IMR-90 (cell line): ENCODE measurements around the gene NEK2. TPM values are rescaled to one million over a fixed set of nuclear protein-coding genes. Genes with fewer than 3 reads are reported as not detected.

ENCODE experiments used
- ATAC-seq: fragments of 200-7000 bp; cut with Tn5 transposase; 2 replicates; pipeline ENCODE4 v1.9.1; 2020; ENCODE audit warnings: low read depth, mild to moderate bottlenecking, moderate library complexity
- BruUV-seq: library from RNA; stranded (reverse); fragments of 400-500 nt; replicated peaks from 2 replicates; lab custom pipeline; 2021; lab: Mats Ljungman, UMichigan
- CTCF ChIA-PET: fragments of 300-600 bp; formaldehyde crosslinking; extraction: SDS; loops from one replicate; lab custom pipeline; 2021; ENCODE audit warnings: antibody characterized with exemption; lab: Yijun Ruan, JAX
- POLR2A ChIA-PET: fragments of 300-600 bp; sonication (Branson Sonifier 250); formaldehyde crosslinking; loops from one replicate; lab custom pipeline; 2022; ENCODE audit warnings: antibody characterized with exemption; ENCODE audit not compliant: unreplicated experiment; lab: Charles Lee
- DNase-seq: peaks from one replicate; pipeline ENCODE4 v3.0.0; 2013
- H2AFZ ChIP-seq: replicated peaks from 2 replicates; pipeline ENCODE3; 2013; ENCODE audit warnings: low read length, mild to moderate bottlenecking; ENCODE audit not compliant: poor library complexity
- H2AK5ac ChIP-seq: 2 replicates; pipeline ENCODE4 v1.6.1; 2013; ENCODE audit warnings: low read depth, low read length, inconsistent platforms
- H2AK9ac ChIP-seq: replicated peaks from 2 replicates; pipeline ENCODE3; 2013; ENCODE audit warnings: mild to moderate bottlenecking, low read depth, low read length, moderate library complexity; ENCODE audit not compliant: poor library complexity
- H2BK120ac ChIP-seq: 2 replicates; pipeline ENCODE4 v1.6.1; 2013; ENCODE audit warnings: low read depth, low read length, inconsistent platforms
- H2BK15ac ChIP-seq: 3 replicates; pipeline ENCODE4 v1.6.1; 2013; ENCODE audit warnings: low read depth, low read length, inconsistent platforms
- H2BK20ac ChIP-seq: 2 replicates; pipeline ENCODE4 v1.6.1; 2013; ENCODE audit warnings: low read depth, mild to moderate bottlenecking, inconsistent platforms, low read length, moderate library complexity
- H2BK5ac ChIP-seq: 2 replicates; pipeline ENCODE4 v1.6.1; 2013; ENCODE audit warnings: mild to moderate bottlenecking, low read depth, low read length, inconsistent platforms; ENCODE audit not compliant: poor library complexity, severe bottlenecking
- H3K14ac ChIP-seq: replicated peaks from 2 replicates; pipeline ENCODE4 v1.6.1; 2013; ENCODE audit warnings: low read depth, low read length, inconsistent platforms
- H3K18ac ChIP-seq: 2 replicates; pipeline ENCODE4 v1.6.1; 2013; ENCODE audit warnings: low read depth, low read length, control low read depth
- H3K23ac ChIP-seq: 2 replicates; pipeline ENCODE4 v1.6.1; 2013; ENCODE audit warnings: low read depth, low read length, inconsistent platforms
- H3K27ac ChIP-seq: 2 replicates; pipeline ENCODE4 v1.5.1; 2013; ENCODE audit warnings: mild to moderate bottlenecking, control low read depth, low read length; ENCODE audit not compliant: insufficient read depth
- H3K27me3 ChIP-seq: 2 replicates; pipeline ENCODE4 v1.6.1; 2013; ENCODE audit warnings: low read length; ENCODE audit not compliant: control insufficient read depth, insufficient read depth
- H3K36me3 ChIP-seq: 2 replicates; pipeline ENCODE4 v1.6.1; 2013; ENCODE audit warnings: low read length, mixed read lengths; ENCODE audit not compliant: control insufficient read depth, insufficient read depth
- H3K4ac ChIP-seq: 2 replicates; pipeline ENCODE4 v1.6.1; 2013; ENCODE audit warnings: low read depth, low read length, inconsistent platforms
- H3K4me1 ChIP-seq: 2 replicates; pipeline ENCODE4 v1.6.1; 2013; ENCODE audit warnings: low read length, mixed read lengths; ENCODE audit not compliant: control insufficient read depth, insufficient read depth
- H3K4me2 ChIP-seq: 2 replicates; pipeline ENCODE4 v1.6.1; 2013; ENCODE audit warnings: low read depth, mild to moderate bottlenecking, control low read depth, low read length, moderate library complexity
- H3K4me3 ChIP-seq: 2 replicates; pipeline ENCODE4 v1.5.1; 2013; ENCODE audit warnings: low read depth, mild to moderate bottlenecking, control low read depth, low read length, moderate library complexity; ENCODE audit not compliant: insufficient read depth
- H3K56ac ChIP-seq: 2 replicates; pipeline ENCODE4 v1.6.1; 2013; ENCODE audit warnings: low read length, inconsistent platforms; ENCODE audit not compliant: insufficient read depth; ENCODE audit errors: extremely low read depth
- H3K79me1 ChIP-seq, 2 experiments: 2 replicates each; pipeline ENCODE4 v1.6.1; 2013; ENCODE audit warnings: low read length in 2 of 2, inconsistent platforms in 1 of 2, low read depth in 1 of 2
- H3K9ac ChIP-seq: 2 replicates; pipeline ENCODE4 v1.6.1; 2013; ENCODE audit warnings: low read depth, low read length, control low read depth
- H3K9me1 ChIP-seq: 2 replicates; pipeline ENCODE4 v1.6.1; 2013; ENCODE audit warnings: low read length, inconsistent platforms; ENCODE audit not compliant: insufficient read depth
- H3K9me3 ChIP-seq: 2 replicates; pipeline ENCODE4 v1.6.1; 2013; ENCODE audit warnings: low read length; ENCODE audit not compliant: control insufficient read depth, insufficient read depth
- H4K20me1 ChIP-seq: 2 replicates; pipeline ENCODE4 v1.6.1; 2013; ENCODE audit warnings: low read length, inconsistent platforms; ENCODE audit not compliant: insufficient read depth
- H4K5ac ChIP-seq: 2 replicates; pipeline ENCODE4 v1.6.1; 2013; ENCODE audit warnings: mild to moderate bottlenecking, low read depth, low read length, control low read depth
- H4K8ac ChIP-seq, 2 experiments: 2 replicates each; pipeline ENCODE4 v1.6.1; 2013; ENCODE audit warnings: low read depth in 2 of 2, low read length in 2 of 2, control low read depth in 1 of 2, inconsistent platforms in 1 of 2
- H4K91ac ChIP-seq: 2 replicates; pipeline ENCODE4 v1.6.1; 2013; ENCODE audit warnings: low read depth, low read length, inconsistent platforms; ENCODE audit not compliant: insufficient read depth
- BHLHE40 ChIP-seq: fragments of 150-350 bp; IDR thresholded peaks from 2 replicates; pipeline ENCODE4 v1.6.1; 2016; ENCODE audit warnings: mild to moderate bottlenecking, low read depth, low read length
- CEBPB ChIP-seq: IDR thresholded peaks from 2 replicates; pipeline ENCODE4 v1.6.1; 2012; ENCODE audit warnings: low read depth, low read length, improper control_type of control experiment
- CHD1 ChIP-seq: IDR thresholded peaks from 2 replicates; pipeline ENCODE4 v1.6.1; 2012; ENCODE audit warnings: low read depth, low read length, improper control_type of control experiment
- FOS ChIP-seq: fragments of 150-350 bp; IDR thresholded peaks from 2 replicates; pipeline ENCODE4 v1.6.1; 2016; ENCODE audit warnings: low read depth, low read length
- MAFK ChIP-seq: IDR thresholded peaks from 2 replicates; pipeline ENCODE4 v1.6.1; 2012; ENCODE audit warnings: low read depth, low read length, improper control_type of control experiment
- MAZ ChIP-seq: IDR thresholded peaks from 2 replicates; pipeline ENCODE4 v1.6.1; 2012; ENCODE audit warnings: low read depth, mild to moderate bottlenecking, low read length, improper control_type of control experiment, moderate library complexity, borderline replicate concordance
- MXI1 ChIP-seq: IDR thresholded peaks from 2 replicates; pipeline ENCODE4 v1.6.1; 2012; ENCODE audit warnings: low read depth, mild to moderate bottlenecking, low read length, moderate library complexity, borderline replicate concordance
- NFE2L2 ChIP-seq: fragments of 150-350 bp; IDR thresholded peaks from 2 replicates; pipeline ENCODE4 v1.6.1; 2016; ENCODE audit warnings: low read depth, mild to moderate bottlenecking, low read length
- POLR2A ChIP-seq: IDR thresholded peaks from 2 replicates; pipeline ENCODE4 v1.6.1; 2012; ENCODE audit warnings: mild to moderate bottlenecking, low read depth, low read length
- RAD21 ChIP-seq: IDR thresholded peaks from 2 replicates; pipeline ENCODE4 v1.6.1; 2012; ENCODE audit warnings: low read length, improper control_type of control experiment
- RCOR1 ChIP-seq: IDR thresholded peaks from 2 replicates; pipeline ENCODE4 v1.6.1; 2012; ENCODE audit warnings: mild to moderate bottlenecking, low read length, improper control_type of control experiment; ENCODE audit not compliant: insufficient replicate concordance
- RFX5 ChIP-seq: IDR thresholded peaks from 2 replicates; pipeline ENCODE4 v1.8.0; 2012; ENCODE audit warnings: low read depth, mild to moderate bottlenecking, low read length, moderate library complexity
- SMC3 ChIP-seq: fragments of 150-350 bp; IDR thresholded peaks from 2 replicates; pipeline ENCODE4 v1.6.1; 2016; ENCODE audit warnings: low read depth, mild to moderate bottlenecking, antibody characterized with exemption, low read length, moderate library complexity
- WGBS, 2 experiments: methylation state at CpG; one replicate each; pipeline versions ENCODE4 v1.1.5 to v1.1.7; 2013; ENCODE audit warnings: missing lambda C conversion rate in 2 of 2; ENCODE audit not compliant: insufficient read length in 1 of 2; ENCODE audit errors: extremely low coverage in 2 of 2; 5-methylcytosine and 5-hydroxymethylcytosine counted together
- dilution Hi-C: fragments of 300-500 bp; cut with HindIII; formaldehyde crosslinking; loops from one replicate; pipeline ENCODE4 v1.14.3; 2018; ENCODE audit warnings: low sequenced_read_pairs; ENCODE audit not compliant: unreplicated experiment
- in situ Hi-C: fragments of 300-500 bp; cut with MboI; formaldehyde crosslinking; loops from 3 replicates; pipeline ENCODE4 v1.14.3; 2019; ENCODE audit warnings: low sequenced_read_pairs, inconsistent platforms, mixed read lengths
- intact Hi-C: fragments of 100-400 bp; cut with micrococcal nuclease; formaldehyde crosslinking; loops from 2 replicates; pipeline ENCODE4 v1.10.0; 2022
- polyA plus RNA-seq, 3 experiments: library from polyadenylated mRNA; depleted of rRNA; stranded (reverse); fragments of >200 nt; gene quantifications; 2 replicates each; pipeline ENCODE4 v1.2.3, GENCODE V29; 2012; ENCODE audit warnings: low replicate concordance in 1 of 3
- total RNA-seq: library from RNA; depleted of rRNA; stranded (reverse); fragments of >200 nt; gene quantifications from 2 replicates; pipeline ENCODE4 v1.2.3, GENCODE V29; 2012
- TF ChIP-seq, protein P1 (sequence below): fragments of 150-350 bp; IDR thresholded peaks from 2 replicates; pipeline ENCODE4 v1.6.1; 2017; ENCODE audit warnings: mild to moderate bottlenecking, antibody characterized with exemption, low read length, low read depth
- TF ChIP-seq, protein P2 (sequence below): conservative IDR thresholded peaks from 2 replicates; pipeline ENCODE4 v1.5.1; 2012; ENCODE audit warnings: mild to moderate bottlenecking, low read depth, low read length, improper control_type of control experiment
- TF ChIP-seq, protein P3 (sequence below): fragments of 150-350 bp; IDR thresholded peaks from 2 replicates; pipeline ENCODE4 v1.6.1; 2016; ENCODE audit warnings: low read depth, mild to moderate bottlenecking, low read length, moderate library complexity, borderline replicate concordance

Gene NEK2
- total and polyA plus RNA-seq, 2 of the 4 experiments (the other 2 are of a cell fraction): 9.9 to 26.0 TPM

DNA sequence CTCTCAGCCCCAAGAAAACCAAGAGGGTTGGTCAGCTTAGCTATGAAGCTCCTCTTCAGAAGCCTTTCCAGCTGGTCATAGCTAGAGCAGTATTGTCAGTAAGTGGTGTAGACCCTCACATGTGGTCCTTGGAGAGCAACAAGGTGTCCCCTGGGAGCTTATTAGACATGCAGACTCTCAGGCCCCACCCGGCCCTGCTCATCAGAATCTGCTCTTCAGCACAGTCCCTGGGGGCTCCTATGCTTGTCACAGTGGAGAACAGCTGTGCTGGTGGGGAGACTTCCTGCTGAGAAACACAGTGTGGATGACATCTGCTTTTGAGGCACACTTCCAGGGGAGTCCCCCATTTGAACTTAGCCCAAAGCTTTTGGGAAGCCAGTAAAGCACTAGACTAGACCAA lies 21.9 kb upstream of the NEK2 start:
- Histone ChIP-seq H4K20me1 (no peaks in the 10 kb centered on the region), H3K14ac (no peak overlapping the region), H3K27me3 (peaks cover 15% of the 10 kb centered on the region), H3K9ac (no peak overlapping the region), H2BK120ac (no peak overlapping the region), H3K36me3 (no peaks in the 10 kb centered on the region), H3K4me1 (no peaks in the 10 kb centered on the region), H3K4me2 (no peak overlapping the region), H4K5ac (no peak overlapping the region), H3K18ac (no peak overlapping the region), H3K4me3 (no peak overlapping the region), H3K27ac (no peak overlapping the region), H2AK5ac (no peak overlapping the region), H2AK9ac (no peak overlapping the region), H3K4ac (no peak overlapping the region), H2BK15ac (no peak overlapping the region), H2BK5ac (no peak overlapping the region), H4K8ac (no peak overlapping the region), H2AFZ (no peak overlapping the region), H3K9me3 (no peaks in the 10 kb centered on the region), H4K91ac (no peak overlapping the region), H3K79me1 (no peaks in the 10 kb centered on the region), H3K23ac (no peak overlapping the region), H2BK20ac (no peak overlapping the region), H3K56ac (no peak overlapping the region), H3K9me1 (no peaks in the 10 kb centered on the region)
- no peak for DNase-seq
- intact Hi-C loops (loop anchor here (5.0 kb wide), 2 partner anchors 315 to 760 kb away; no protein-coding TSS in a partner anchor), dilution Hi-C loops (no loop called here), in situ Hi-C loops (loop anchor here (25.0 kb wide), 1 partner anchor 665 kb away; no protein-coding TSS in a partner anchor)
- ATAC-seq: no peak
- POLR2A ChIA-PET: no interaction called here
- TF ChIP-seq BHLHE40: no peak
- TF ChIP-seq, protein P1, sequence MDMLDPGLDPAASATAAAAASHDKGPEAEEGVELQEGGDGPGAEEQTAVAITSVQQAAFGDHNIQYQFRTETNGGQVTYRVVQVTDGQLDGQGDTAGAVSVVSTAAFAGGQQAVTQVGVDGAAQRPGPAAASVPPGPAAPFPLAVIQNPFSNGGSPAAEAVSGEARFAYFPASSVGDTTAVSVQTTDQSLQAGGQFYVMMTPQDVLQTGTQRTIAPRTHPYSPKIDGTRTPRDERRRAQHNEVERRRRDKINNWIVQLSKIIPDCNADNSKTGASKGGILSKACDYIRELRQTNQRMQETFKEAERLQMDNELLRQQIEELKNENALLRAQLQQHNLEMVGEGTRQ: no peak
- no peak for TF ChIP-seq MAZ
- TF ChIP-seq RFX5: no peak
- TF ChIP-seq CHD1: no peak
- TF ChIP-seq SMC3: no peak
- no peak for TF ChIP-seq CEBPB
- TF ChIP-seq POLR2A: no peak
- no peak for TF ChIP-seq NFE2L2
- TF ChIP-seq FOS: no peak
- TF ChIP-seq, protein P2, sequence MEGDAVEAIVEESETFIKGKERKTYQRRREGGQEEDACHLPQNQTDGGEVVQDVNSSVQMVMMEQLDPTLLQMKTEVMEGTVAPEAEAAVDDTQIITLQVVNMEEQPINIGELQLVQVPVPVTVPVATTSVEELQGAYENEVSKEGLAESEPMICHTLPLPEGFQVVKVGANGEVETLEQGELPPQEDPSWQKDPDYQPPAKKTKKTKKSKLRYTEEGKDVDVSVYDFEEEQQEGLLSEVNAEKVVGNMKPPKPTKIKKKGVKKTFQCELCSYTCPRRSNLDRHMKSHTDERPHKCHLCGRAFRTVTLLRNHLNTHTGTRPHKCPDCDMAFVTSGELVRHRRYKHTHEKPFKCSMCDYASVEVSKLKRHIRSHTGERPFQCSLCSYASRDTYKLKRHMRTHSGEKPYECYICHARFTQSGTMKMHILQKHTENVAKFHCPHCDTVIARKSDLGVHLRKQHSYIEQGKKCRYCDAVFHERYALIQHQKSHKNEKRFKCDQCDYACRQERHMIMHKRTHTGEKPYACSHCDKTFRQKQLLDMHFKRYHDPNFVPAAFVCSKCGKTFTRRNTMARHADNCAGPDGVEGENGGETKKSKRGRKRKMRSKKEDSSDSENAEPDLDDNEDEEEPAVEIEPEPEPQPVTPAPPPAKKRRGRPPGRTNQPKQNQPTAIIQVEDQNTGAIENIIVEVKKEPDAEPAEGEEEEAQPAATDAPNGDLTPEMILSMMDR: no peak
- TF ChIP-seq, protein P3, sequence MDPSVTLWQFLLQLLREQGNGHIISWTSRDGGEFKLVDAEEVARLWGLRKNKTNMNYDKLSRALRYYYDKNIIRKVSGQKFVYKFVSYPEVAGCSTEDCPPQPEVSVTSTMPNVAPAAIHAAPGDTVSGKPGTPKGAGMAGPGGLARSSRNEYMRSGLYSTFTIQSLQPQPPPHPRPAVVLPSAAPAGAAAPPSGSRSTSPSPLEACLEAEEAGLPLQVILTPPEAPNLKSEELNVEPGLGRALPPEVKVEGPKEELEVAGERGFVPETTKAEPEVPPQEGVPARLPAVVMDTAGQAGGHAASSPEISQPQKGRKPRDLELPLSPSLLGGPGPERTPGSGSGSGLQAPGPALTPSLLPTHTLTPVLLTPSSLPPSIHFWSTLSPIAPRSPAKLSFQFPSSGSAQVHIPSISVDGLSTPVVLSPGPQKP: no peak
- no peak for TF ChIP-seq RAD21
- TF ChIP-seq RCOR1: no peak
- no peak for TF ChIP-seq MXI1
- TF ChIP-seq MAFK: no peak
- no TSS peak for BruUV-seq
- CTCF ChIA-PET: interaction anchor here (1.2 to 2.0 kb wide), 4 partner anchors 16 to 758 kb away, joined by 4 to 8 read pairs (median 4); no protein-coding TSS in a partner anchor
- no CpG with 5 or more reads among the region's 1 CpG for WGBS, 2 experiments
